GM18519 (cell line): ENCODE results near the gene ERFL.
"Not testable (repeated sequence)": the region's sequence is repeated elsewhere in the genome, so short reads cannot be mapped to it uniquely, and the experiment has no call there.

Source experiments
- ATAC-seq: cut with Tn5 transposase; IDR thresholded peaks from one replicate; pipeline ENCODE4 v1.9.1; 2021; ENCODE audit warnings: mild to moderate bottlenecking, moderate library complexity; ENCODE audit not compliant: unreplicated experiment, low FRiP score

The ERFL gene

GRCh38 chr19:41880329-41880708 lies 47.9 kb downstream of the ERFL start:
- ATAC-seq: no peak

- ATAC-seq: no peak
Measured at GRCh38 chr19:41879670-41880328, 48.5 kb downstream of the ERFL start.

- ATAC-seq: no peak
Measured at GRCh38 chr19:41879080-41879479, 49.2 kb downstream of the ERFL start.

GRCh38 chr19:41877916-41878905 lies 50.0 kb downstream of the ERFL start:
- no peak for ATAC-seq

GRCh38 chr19:41876847-41877832 lies 51.1 kb downstream of the ERFL start, which contains the start of gene CD79A:
TSS of gene CD79A (plus strand) at chr19:41877279. CDS start at chr19:41877305, 26 bp downstream.
- peak; percentile 28 for ATAC-seq

GRCh38 chr19:41875973-41876372 lies 52.3 kb downstream of the ERFL start:
- ATAC-seq: not testable (repeated sequence)

GRCh38 chr19:41872775-41873647 lies 55.2 kb downstream of the ERFL start:
- ATAC-seq: no peak

- ATAC-seq: no peak
Measured at GRCh38 chr19:41872384-41872774, 55.9 kb downstream of the ERFL start.

GRCh38 chr19:41871573-41872383 lies 56.5 kb downstream of the ERFL start:
- no peak for ATAC-seq

GRCh38 chr19:41870401-41870873 lies 57.8 kb downstream of the ERFL start:
- ATAC-seq: no peak

- no peak for ATAC-seq
Measured at GRCh38 chr19:41869374-41869955, 58.8 kb downstream of the ERFL start.

GRCh38 chr19:41868989-41869300 lies 59.3 kb downstream of the ERFL start:
- ATAC-seq: no peak

- ATAC-seq: no peak
Measured at GRCh38 chr19:41868120-41868988, 59.9 kb downstream of the ERFL start.

GRCh38 chr19:41866284-41866683 lies 62.0 kb downstream of the ERFL start:
- no peak for ATAC-seq

GRCh38 chr19:41864374-41864773 lies 63.9 kb downstream of the ERFL start:
- ATAC-seq: no peak

GRCh38 chr19:41863209-41863931 lies 64.9 kb downstream of the ERFL start:
- no peak for ATAC-seq
